HG03469 (cell line): ENCODE results near the gene OTOG.

Experiments used
- ATAC-seq: cut with Tn5 transposase; IDR thresholded peaks from one replicate; pipeline ENCODE4 v1.9.1; 2021; ENCODE audit warnings: mild to moderate bottlenecking, moderate library complexity, moderate number of reproducible peaks; ENCODE audit not compliant: unreplicated experiment

The OTOG gene, protein sequence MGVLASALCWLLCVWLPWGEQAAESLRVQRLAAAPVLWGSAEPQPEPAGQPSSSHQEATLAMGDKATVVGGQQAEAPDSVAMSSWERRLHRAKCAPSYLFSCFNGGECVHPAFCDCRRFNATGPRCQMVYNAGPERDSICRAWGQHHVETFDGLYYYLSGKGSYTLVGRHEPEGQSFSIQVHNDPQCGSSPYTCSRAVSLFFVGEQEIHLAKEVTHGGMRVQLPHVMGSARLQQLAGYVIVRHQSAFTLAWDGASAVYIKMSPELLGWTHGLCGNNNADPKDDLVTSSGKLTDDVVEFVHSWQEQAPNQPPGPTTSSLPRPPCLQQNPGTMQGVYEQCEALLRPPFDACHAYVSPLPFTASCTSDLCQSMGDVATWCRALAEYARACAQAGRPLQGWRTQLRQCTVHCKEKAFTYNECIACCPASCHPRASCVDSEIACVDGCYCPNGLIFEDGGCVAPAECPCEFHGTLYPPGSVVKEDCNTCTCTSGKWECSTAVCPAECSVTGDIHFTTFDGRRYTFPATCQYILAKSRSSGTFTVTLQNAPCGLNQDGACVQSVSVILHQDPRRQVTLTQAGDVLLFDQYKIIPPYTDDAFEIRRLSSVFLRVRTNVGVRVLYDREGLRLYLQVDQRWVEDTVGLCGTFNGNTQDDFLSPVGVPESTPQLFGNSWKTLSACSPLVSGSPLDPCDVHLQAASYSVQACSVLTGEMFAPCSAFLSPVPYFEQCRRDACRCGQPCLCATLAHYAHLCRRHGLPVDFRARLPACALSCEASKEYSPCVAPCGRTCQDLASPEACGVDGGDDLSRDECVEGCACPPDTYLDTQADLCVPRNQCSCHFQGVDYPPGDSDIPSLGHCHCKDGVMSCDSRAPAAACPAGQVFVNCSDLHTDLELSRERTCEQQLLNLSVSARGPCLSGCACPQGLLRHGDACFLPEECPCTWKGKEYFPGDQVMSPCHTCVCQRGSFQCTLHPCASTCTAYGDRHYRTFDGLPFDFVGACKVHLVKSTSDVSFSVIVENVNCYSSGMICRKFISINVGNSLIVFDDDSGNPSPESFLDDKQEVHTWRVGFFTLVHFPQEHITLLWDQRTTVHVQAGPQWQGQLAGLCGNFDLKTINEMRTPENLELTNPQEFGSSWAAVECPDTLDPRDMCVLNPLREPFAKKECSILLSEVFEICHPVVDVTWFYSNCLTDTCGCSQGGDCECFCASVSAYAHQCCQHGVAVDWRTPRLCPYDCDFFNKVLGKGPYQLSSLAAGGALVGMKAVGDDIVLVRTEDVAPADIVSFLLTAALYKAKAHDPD (N-terminal part only)

DNA sequence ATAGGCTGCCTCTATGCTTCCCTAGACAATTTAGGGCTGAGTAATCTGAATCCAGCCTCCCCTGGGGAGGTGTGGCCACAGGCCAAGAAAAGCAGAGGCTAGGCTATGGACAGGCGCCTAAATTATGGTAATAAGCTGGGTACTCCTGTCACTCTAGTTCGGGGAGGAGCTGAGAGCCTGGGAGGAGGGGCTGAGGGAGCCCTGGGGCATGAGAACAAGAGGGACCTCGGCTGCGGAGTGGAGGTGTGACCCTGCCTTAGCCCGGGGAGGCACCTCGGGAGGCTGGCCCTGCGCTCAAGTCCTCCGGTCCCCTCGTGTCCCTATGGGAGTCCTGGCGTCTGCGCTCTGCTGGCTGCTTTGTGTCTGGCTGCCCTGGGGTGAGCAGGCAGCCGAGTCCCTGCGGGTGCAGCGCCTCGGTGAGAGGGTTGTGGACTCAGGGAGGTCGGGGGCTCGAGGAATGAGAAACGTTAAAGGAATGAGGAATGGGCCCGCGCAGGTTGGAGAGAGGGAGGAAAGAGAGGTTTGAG lies at the start of gene OTOG:
Gene OTOG (plus strand): TSS at position 209 of the 527 bp plus-strand sequence. CDS start 114 bp downstream, at position 323.
- ATAC-seq, result no peak

DNA sequence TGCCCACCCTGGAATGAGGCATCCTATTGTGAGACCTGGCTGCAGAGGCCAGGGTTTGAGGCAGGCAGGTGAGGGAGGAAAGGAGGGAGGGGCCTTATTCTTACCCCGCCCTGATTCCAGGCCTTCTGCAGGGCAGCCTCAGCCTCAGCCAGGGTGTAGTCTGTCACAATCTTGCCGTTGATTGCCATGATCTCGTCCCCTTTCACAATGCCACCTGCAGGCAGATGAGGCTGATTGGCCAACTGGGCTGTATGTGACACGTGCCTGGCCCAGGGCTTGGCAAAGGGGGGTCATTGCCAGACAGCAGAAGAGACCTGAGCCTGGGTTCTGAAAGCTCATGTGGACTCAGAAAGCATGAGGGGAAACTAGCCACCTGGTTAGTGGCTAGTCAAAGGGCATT lies 49.0 kb upstream of the OTOG start:
- no peak for ATAC-seq

DNA sequence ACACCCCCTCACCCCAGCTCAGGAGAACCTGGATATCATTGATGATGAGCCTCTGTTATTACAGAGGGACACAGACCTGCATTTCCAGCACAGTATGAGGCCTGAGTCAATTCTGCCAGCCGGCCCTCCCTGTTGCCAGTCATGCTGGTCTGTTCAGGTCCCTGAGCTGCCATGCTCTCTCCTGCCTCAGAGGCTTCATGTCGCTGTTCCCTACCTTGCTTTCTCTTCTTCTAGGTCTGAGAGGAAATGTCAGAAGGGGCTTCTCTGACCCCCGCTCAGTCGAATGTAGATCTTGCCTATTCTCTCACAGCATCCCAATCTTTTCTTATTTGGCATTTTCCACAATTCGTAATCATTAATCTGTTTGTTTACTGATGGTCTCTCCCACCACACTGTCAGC lies 48.6 kb upstream of the OTOG start:
- ATAC-seq, result no peak

DNA sequence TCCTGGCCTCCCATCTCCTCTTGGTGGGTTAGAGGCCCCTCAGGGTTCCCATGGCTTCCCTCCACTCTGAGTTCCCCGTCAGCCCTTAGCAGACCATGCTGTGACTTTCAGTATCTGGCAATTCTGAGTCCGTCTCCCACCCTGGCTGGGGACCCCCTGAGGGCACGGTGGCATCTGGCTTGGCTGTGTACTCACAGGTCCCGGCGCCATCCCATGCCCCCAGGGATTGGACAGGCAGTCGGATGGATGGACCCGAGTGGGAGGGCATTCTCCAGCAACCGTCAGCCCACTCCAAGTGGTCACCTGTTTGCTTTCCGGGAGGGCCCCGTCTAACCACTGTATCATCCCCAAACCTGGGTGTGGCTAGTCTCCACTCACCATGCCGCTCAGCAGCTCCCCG lies 46.4 kb upstream of the OTOG start:
- no peak for ATAC-seq

DNA sequence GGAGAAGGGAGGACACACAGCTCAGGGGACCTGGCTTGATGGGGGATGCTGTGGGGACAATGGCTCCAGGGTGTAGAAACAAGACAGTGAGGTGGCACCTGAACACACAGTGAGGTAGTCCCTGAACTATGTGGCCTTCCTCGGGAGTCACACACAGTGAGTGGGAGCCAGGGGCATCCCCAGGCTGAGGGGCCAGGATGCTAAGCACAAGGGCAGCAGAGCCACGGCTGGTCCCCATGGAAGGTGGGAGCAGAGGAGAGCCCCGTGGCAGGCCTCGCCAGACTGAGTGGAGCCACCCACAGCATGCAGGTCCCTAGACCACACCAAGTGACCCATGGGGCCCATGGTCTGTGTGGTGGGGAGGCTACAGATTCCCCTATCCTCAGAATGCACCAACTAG lies 44.4 kb upstream of the OTOG start:
- ATAC-seq, result no peak

DNA sequence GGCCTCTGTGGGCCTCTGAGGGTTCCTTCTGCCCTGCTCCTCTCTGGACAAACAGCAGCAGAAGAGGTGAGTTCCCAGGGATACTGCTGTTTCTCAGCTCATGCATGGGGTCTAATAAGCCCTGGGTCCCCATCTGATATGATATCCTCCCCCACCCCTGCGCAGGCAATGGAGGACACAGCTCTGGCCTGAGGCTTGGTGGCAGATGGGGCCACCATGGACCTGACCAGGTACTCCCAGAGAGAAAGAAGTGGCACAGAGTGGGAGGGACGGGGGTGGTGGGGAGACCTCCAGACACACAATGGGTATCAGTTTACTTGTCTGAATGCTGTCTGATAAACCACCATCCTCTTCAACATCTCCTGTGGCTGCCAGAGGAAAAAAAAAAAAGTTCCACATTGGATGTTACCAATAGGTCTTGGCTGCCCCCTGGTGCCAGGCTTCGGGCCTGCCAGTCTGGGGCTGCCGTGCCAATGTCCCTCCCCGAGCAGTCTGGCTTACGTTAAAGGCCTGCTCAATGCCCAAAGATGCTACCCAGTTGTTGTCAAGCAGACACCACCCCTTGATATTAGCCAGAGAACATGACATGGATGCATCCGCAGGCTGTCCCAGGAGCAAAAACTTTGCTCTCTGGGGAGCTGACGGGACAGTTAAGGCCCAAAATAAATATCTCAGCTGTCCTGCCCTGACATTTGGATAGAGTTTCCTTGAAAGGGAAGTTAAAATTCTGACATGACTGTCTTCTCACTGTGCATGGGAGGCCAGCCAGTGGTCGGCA lies 42.5 kb upstream of the OTOG start:
- no peak for ATAC-seq

DNA sequence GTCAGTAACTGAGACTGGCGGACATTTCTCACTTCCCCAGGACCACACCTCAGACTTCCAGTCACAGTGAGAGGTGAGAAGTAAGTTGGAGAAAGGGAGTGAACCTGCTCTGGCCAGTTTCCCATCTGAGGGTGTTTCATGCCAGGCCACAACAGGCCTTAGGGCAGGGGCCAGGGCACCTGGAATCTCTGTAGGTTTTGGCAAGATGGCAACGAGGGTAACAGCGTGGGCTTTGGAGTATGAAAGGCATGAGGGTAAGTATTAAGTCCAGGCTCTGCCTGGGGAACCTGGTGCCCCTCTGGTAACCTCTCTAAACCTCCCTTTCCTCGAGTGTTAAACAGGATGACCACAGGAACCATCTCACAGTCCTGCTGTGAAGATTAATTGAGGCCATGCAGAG lies 41.9 kb upstream of the OTOG start:
- no peak for ATAC-seq

DNA sequence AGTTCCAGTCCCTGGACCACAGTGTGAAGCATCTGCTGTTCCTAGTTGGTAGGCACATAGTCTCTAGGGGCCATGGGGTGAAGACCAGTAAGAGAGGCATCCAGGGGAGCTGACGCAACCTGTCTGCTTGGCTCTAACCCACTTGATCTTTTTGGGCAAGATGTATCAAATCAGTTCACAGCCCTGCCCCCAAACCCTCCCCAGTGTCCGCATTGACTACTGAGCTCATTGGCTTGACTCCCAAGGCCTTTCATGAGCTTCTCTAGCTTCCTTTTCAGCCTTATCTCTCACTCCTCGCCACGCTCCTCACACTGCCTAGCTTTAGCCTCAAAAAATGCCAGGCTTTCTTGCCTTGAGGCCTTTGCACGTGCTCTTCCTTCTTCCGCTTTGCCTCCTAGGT lies 40.7 kb upstream of the OTOG start:
- ATAC-seq, result no peak

DNA sequence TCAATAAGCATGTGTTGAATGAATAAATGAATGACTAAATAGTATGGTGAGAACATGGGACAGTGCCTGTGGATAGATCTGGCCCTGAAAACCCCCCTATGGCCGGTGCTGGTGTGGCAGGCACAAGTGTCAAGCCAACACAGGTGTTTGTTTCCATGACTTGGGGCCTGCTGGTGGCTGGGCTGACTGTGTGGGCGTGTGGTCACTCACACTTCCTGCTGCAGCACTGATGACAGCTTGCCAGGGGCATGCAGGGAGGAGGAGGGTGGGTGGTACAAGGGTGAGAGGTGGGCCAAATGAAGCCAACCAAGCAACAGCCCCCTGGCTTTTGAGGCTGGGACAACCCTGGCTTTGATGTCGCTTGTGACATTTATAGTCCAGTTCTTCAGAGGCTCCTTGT lies 40.1 kb upstream of the OTOG start:
- ATAC-seq, result no peak

DNA sequence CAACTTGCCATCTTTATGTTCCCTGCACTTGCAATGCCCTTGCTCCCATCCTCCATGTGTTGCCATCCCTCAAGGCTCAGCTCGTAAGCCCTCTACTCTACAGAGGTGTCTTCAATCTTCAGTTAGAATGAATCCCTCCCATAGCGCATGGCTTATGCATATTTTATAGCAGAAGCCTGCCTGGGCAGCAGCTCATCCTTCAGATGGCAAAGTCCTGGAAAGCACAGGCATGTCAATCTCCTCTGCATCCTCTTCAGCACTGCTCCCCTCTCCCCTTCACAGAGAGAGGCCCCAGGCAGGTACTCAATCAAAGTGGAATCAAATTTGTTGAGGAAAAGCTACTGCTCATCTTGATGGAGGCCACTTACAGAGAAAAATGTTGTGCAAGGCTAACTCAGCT lies 39.3 kb upstream of the OTOG start:
- no peak for ATAC-seq

DNA sequence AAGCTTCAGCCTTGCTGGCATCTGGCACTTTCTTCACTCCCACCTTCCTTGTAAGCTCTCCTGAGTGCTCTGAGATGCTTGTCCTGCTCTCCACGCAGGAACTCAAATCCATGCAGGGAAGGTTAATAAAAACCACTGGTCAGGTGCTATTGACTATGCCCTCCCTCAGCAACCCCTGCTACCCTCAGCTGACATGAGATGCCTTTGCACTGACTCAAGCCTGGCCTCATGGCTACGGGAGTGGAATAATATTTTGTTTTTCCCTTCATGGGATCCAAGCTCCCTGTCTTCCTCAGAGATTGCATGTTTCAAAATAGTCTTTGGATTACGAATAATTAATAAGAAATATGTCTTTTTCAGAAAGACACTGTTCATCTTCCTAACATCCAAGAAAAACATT lies 38.8 kb upstream of the OTOG start:
- ATAC-seq, result no peak

DNA sequence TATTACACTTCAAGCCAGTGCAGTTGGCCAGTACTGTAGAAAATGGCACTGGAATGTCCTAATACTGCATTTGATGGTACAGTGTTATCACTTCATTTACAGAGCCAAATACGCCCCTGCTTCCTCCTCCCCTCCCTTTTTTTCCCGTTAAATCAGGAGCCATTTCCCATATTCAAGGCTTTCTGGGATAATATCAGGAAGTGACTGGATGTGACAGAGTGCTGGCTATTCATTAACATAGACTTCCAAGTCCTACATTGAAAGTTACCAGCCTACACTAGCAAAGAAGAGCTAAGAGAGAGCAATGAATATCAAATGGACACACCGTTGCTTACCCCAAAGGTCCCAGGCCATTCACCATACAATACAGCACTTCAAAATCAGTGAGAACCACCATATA lies 38.3 kb upstream of the OTOG start:
- ATAC-seq, result no peak

DNA sequence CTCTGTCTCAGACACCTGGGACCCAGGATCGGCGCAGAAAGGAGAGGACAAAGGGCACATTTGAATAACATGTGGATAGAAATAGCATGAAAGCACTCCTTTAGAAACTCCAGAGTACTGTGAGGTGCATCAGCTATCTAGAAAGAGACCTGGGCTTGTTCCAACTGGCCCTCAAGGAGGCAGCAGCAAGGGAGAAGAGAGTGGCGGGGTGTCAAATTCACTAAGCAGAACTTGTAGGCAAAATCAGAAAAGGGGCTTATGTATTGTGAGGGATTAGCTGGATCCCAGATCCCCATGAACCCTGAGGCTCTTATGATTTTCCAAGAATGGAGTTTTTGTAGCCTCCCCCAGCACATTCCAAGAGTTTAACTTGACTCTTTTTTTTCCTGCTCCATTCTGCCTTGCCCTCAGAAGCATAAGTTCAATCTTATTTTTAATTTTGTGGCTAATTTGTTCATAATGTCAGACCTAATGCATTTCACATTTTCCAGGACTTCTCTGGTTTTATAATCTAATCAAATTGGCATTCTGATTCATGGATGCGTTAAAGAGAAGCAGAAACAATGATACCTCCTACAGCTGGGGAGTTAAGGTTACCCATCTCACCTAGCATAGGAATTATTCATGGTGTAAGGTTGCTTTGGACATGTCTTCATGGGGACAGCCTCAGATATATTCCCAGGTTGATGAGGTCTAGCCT lies 36.4 kb upstream of the OTOG start:
- no peak for ATAC-seq

DNA sequence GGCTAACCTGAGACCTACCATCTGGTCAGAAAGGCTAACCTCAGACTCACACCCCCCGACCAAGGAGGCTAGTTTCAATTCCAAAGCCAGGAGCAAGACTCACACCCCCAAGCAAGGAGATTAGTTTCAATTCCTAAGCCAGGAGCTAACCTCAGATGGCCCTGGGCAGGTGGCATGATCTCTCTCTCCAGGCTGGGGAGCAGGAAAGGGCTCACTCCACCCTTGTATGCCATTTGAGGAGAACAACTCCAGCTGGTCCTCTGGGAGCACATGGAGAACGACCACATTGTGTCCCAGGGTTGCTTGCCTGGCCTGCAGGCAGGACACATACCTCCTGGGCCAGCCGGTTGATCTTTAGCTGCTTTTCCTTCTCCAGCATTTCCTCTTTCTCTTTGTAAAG lies 35.5 kb upstream of the OTOG start:
- no peak for ATAC-seq

DNA sequence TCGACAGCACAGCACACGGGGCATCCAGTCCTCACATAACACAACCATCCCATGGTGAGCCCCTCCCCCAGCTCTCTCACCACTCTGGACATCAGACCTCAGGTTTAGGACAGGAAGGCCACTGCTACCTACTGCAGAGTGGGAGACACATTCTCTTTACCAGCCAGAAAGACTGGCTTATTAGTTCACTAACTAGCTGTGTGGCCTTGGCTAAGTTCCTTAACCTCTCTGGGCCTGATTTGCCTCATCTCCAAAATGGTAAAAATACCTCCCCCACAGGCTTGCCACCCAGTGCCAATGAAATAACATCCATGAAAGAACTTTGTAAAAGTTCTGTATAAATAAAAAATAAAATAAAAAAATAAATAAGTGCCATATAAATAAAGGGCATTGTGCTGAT lies 35.0 kb upstream of the OTOG start:
- ATAC-seq, result no peak

DNA sequence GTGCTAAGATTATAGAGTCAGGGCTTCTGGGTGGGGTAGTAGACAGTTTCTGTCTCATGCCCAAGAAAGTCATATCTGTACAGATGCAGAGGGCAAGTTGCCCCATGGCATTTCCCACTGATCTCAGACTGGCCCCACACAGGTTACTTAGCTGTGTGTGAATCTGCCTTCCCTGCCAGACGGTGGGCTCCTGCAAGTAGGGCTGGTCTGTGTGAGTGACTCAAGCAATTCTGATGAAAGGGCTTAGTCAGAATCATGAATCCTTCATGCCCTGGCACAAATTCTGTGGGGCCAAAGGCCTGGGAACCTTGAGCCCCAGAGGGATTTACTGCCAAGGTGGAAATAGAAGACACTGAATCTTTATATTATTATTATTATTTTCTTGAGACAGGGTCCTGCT lies 33.2 kb upstream of the OTOG start:
- no peak for ATAC-seq

DNA sequence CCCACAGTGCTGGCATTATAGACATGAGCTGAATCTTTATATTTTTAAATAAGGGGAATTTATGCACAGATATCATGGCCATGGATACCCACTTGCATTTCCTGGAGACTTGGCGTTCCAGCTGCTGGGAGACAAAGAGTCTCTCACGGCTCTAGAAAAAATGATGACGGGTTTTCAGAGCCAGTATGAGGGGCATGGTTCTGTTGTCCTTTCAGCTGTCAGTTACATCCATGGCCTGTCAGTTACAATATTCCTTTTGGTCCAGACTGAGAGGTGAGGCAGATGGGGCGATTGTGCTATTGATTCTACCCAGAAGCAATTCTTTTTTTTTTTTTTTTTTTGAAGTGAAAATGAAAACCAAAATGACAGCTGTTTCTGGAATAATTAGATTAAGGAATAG lies 32.6 kb upstream of the OTOG start:
- ATAC-seq, result no peak

DNA sequence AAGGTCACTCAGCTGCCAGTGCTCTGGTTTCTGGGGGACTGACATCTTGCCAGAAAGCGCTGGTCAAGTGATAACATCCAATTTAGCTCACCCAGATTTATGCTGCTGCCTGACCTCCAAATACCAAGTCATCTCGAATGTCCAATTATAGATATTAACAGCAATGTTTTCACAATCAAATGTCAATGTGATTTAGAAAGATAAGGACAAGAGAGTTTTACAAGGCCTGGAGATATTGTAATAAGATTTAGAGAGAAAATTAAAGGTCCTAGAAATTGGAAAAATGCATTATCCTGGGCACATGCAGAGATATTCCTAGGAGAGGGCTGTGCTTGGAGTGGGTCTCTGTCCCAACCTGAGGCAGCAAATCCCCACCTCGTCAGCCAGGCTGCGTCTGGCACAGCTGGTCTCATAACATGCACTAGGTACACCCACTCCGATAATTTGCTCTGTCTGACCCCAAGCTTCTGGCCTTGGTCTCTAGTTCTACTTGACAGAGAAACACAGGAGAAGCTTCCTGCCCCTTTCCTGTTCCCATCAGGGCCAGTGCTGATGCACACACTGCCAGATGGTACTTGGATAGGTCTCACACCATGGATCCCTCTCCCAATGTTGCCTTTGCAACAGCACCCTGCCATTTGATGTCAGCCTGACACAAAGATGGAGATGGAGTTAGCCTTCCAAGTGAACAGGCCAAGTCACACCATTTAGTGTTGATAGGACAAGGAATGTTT lies 31.4 kb upstream of the OTOG start:
- ATAC-seq, result no peak

DNA sequence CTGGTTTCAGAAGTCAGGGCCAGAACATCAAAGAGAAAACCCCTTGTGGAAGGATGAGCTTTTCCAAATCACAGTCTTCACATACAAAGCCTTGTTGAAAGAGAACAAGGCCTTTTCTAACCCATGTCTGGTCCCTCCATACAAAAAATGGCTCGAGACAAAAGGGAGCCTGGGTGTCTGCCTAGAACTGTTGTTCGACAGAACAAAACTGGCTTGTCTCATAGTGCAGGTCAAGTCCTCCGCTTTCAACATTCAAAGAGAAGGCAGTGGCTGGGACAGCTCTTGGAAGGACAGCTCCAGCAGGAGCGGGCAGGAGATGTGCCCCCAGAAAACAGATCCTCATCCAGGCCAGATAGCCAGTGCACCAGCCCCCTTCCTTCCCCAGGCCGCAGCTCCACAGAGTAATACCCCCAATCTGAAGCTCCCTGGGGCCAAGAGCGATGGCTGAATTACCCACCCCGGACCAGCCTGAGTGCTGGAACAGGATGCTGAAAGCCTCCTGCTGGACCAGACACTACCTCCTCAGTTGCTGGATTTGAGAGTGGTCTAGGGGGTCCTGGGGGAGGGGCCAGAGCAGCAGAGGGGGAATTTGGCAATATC lies 30.4 kb upstream of the OTOG start:
- ATAC-seq, result no peak
